BLaER1 treated with 17β-estradiol and CSF1 and Interleukin-3, amounts not matched to agents 10 nM and 100 nM (cell line): ENCODE measurements around the gene APOLD1.

Experiments used
- H3K27ac ChIP-seq, 11 experiments: shearing (Covaris generic); formaldehyde crosslinking; 2 replicates each; pipeline ENCODE4 v1.8.1; 2022
- H3K27me3 ChIP-seq, 11 experiments: shearing (Covaris generic); formaldehyde crosslinking; 2 replicates each; pipeline ENCODE4 v1.8.1; 2022
- H3K36me3 ChIP-seq, 11 experiments: shearing (Covaris generic); formaldehyde crosslinking; 2 replicates each; pipeline ENCODE4 v1.8.1; 2022
- H3K4me1 ChIP-seq, 10 experiments: shearing (Covaris generic); formaldehyde crosslinking; 2 replicates each; pipeline ENCODE4 v1.8.1; 2022
- H3K4me2 ChIP-seq, 11 experiments: shearing (Covaris generic); formaldehyde crosslinking; 2 replicates each; pipeline ENCODE4 v1.8.1; 2022
- H3K4me3 ChIP-seq, 10 experiments: shearing (Covaris generic); formaldehyde crosslinking; 2 replicates each; pipeline ENCODE4 v1.8.1; 2022
- H3K9ac ChIP-seq, 11 experiments: shearing (Covaris generic); formaldehyde crosslinking; 2 replicates each; pipeline ENCODE4 v1.8.1; 2022
- H3K9me3 ChIP-seq, 11 experiments: shearing (Covaris generic); formaldehyde crosslinking; replicated peaks in 1 of 11; 2 replicates each; pipeline ENCODE4 v1.8.1; 2022
- H4K20me1 ChIP-seq, 11 experiments: shearing (Covaris generic); formaldehyde crosslinking; 2 replicates each; pipeline ENCODE4 v1.8.1; 2022
- Cebpa-rat ChIP-seq, 11 experiments: shearing (Covaris generic); IDR thresholded peaks; 2 replicates each; pipeline ENCODE4 v1.8.1; 2022

The APOLD1 gene

DNA sequence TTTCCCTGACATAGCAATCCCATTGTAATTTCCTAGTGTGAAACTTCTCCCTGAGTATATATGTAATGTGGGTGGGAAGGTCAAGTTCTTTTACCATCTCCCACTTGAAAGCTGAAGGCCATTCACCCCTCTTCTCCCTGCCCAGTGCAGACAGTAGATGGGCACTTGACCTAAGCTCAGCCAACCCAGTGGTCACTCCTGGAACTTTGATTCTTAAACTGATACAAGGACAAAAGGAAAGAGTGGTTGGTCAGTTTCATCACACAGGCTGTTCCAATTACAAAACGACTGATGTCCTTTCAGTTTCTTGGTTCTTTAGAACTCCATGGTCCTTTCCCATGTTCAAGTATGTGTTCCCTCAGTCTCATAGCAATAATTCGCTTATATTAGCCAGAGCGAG lies 8.4 kb upstream of the APOLD1 start:
- TF ChIP-seq Cebpa-rat (IDR thresholded peaks at IDR 0.05): no peak
- Histone ChIP-seq H3K27ac (no peak overlapping the region), H3K36me3 (peaks cover 0 to 16% (median 0%) of the 10 kb centered on the region in 11 experiments; a peak in 5 of 22 replicates), H3K9me3 (peaks cover 7 to 18% (median 16%) of the 10 kb centered on the region in 11 experiments; a peak in 17 of 22 replicates), H3K4me2 (no peak overlapping the region), H3K27me3 (no peaks in the 10 kb centered on the region), H3K4me1 (peaks cover 0 to 8% (median 6%) of the 10 kb centered on the region in 10 experiments; a peak in 11 of 20 replicates), H3K9ac (no peak overlapping the region), H4K20me1 (no peaks in the 10 kb centered on the region), H3K4me3 (no peak overlapping the region)

DNA sequence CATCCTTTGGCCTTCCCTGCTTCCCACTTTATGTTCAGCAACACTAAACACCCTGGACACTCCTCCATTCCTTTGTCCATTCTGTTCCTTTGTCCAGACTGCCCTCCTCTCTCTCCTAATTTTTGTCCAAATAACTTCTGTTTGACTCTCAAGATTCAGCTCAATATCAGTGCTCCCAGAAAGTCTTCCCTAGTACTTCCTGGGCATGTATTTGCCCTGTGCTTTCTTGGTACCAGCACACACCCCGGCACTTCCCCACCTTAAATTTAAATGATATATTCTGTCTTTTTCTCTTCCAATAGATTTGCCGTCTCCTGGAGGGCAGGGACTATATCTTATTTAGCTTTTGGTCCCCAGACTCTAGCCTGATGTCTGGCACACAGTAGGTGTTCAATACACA lies 6.5 kb upstream of the APOLD1 start:
- no peak overlapping the region for H3K9ac ChIP-seq
- 0 out of 22 replicates have a peak, but pooled peaks cover 0 to 6% (median 0%) of the 10 kb centered on the region in 11 experiments for H3K36me3 ChIP-seq
- H3K27ac ChIP-seq: 0 out of 22 replicates have a peak overlapping the region, but pooled peaks of 1 of the 11 experiments have one; percentile 5
- 0 out of 22 replicates have a peak, but pooled peaks cover 0 to under 1% (median 0%) of the 10 kb centered on the region in 11 experiments for H3K9me3 ChIP-seq
- no peak overlapping the region for H3K4me2 ChIP-seq
- no peaks in the 10 kb centered on the region for H3K27me3 ChIP-seq
- H4K20me1 ChIP-seq: no peaks in the 10 kb centered on the region
- peaks cover 0 to 8% (median 6%) of the 10 kb centered on the region in 10 experiments; a peak in 14 of 20 replicates for H3K4me1 ChIP-seq
- no peak overlapping the region for H3K4me3 ChIP-seq
- no peak for TF ChIP-seq Cebpa-rat (IDR thresholded peaks at IDR 0.05)

- no peaks in the 10 kb centered on the region for H4K20me1 ChIP-seq
- H3K9me3 ChIP-seq: no peaks in the 10 kb centered on the region
- TF ChIP-seq Cebpa-rat (IDR thresholded peaks at IDR 0.05): no peak
- no peaks in the 10 kb centered on the region for H3K27me3 ChIP-seq
- 0 out of 22 replicates have a peak, but pooled peaks cover 0 to 6% (median 0%) of the 10 kb centered on the region in 11 experiments for H3K36me3 ChIP-seq
- no peak overlapping the region for H3K4me3 ChIP-seq
- peaks cover 0 to 11% (median 9%) of the 10 kb centered on the region in 10 experiments; a peak in 16 of 20 replicates for H3K4me1 ChIP-seq
- H3K27ac ChIP-seq: no peak overlapping the region
- H3K9ac ChIP-seq: no peak overlapping the region
- no peak overlapping the region for H3K4me2 ChIP-seq
Measured at GRCh38 chr12:12779529-12779928, 5.9 kb upstream of the APOLD1 start.

DNA sequence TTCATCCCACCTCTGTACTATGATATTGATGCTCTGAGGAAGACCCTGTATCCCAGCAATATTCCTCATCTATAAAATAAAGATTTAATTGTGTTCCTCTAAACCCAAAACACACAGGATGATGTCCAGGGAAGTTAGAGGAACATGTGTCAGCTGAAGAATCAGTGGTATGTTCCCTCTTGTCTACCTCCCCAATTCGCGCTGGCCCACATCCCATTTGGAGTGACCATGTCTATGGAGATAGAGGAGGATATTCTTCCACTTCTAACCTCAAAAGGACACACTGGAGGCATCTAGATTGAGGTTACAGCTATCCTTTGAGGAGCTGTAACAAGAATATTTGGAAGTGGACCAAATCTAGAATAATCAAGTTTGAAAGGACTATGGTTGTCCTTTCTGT lies 1.3 kb upstream of the APOLD1 start:
- no peaks in the 10 kb centered on the region; a peak in 1 of 22 replicates for H3K27me3 ChIP-seq
- no peaks in the 10 kb centered on the region for H3K36me3 ChIP-seq
- no peak overlapping the region for H3K4me3 ChIP-seq
- peak overlapping the region in 3 of 11 experiments; percentile 91 to 97 (median 95); a peak in 4 of 22 replicates for H3K4me2 ChIP-seq
- H3K27ac ChIP-seq: no peak overlapping the region
- no peak for TF ChIP-seq Cebpa-rat (IDR thresholded peaks at IDR 0.05)
- H3K4me1 ChIP-seq: peaks cover 28 to 51% (median 48%) of the 10 kb centered on the region in 10 experiments
- H3K9ac ChIP-seq: no peak overlapping the region
- H3K9me3 ChIP-seq: no peaks in the 10 kb centered on the region
- H4K20me1 ChIP-seq: no peaks in the 10 kb centered on the region

DNA sequence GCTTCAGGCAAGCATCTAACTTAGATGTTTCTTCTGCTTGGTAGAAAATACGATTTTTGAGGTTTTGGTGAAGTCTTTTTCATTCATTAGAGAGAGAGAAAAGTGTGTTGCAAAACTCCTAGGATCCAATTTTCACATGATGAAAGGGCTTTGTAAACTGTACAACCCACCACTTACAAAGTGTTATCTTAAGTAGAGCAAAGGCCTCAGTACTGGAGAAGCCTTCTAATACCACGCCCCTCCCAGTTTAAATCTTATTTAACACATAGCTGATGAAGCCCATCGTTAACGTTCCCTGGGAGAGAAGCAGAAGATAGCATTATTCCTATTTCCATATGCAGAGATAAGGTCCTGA lies 869 bp downstream of the APOLD1 start:
- Histone ChIP-seq H3K9ac (peak overlapping the region; percentile 69 to 86 (median 81)), H3K9me3 (no peaks in the 10 kb centered on the region), H4K20me1 (no peaks in the 10 kb centered on the region), H3K36me3 (no peaks in the 10 kb centered on the region), H3K27me3 (no peaks in the 10 kb centered on the region; a peak in 1 of 22 replicates), H3K4me3 (peak overlapping the region; percentile 55 to 77 (median 64)), H3K4me1 (peaks cover 28 to 54% (median 49%) of the 10 kb centered on the region in 10 experiments), H3K4me2 (peak overlapping the region; percentile 91 to 97 (median 95)), H3K27ac (peak overlapping the region in 10 of 11 experiments; percentile 56 to 87 (median 83); a peak in 17 of 22 replicates)
- TF ChIP-seq Cebpa-rat (IDR thresholded peaks at IDR 0.05): no peak

DNA sequence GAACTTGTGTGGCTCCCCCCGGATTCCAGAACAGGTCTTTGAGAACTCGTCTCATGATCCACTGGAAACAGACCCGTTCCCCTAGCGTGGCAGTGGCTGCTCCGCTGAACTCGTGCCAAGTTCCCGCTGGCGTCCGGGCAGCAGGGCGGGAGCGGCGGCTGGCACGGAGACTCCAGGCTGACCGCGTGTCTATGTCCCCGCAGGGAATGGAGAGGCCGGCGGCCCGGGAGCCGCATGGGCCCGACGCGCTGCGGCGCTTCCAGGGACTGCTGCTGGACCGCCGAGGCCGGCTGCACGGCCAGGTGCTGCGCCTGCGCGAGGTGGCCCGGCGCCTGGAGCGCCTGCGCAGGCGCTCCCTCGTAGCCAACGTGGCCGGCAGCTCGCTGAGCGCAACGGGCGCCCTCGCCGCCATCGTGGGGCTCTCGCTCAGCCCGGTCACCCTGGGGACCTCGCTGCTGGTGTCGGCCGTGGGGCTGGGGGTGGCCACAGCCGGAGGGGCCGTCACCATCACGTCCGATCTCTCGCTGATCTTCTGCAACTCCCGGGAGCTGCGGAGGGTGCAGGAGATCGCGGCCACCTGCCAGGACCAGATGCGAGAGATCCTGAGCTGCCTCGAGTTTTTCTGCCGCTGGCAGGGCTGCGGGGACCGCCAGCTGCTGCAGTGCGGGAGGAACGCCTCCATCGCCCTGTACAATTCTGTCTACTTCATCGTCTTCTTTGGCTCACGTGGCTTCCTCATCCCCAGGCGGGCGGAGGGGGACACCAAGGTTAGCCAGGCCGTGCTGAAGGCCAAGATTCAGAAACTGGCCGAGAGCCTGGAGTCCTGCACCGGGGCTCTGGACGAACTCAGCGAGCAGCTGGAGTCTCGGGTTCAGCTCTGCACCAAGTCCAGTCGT lies 1.5 kb downstream of the APOLD1 start:
- Histone ChIP-seq H3K36me3 (no peaks in the 10 kb centered on the region), H3K4me2 (peak overlapping the region; percentile 91 to 97 (median 95)), H4K20me1 (no peaks in the 10 kb centered on the region), H3K9ac (peak overlapping the region; percentile 69 to 86 (median 81)), H3K9me3 (no peaks in the 10 kb centered on the region), H3K4me3 (peak overlapping the region; percentile 55 to 77 (median 64)), H3K4me1 (peaks cover 28 to 54% (median 49%) of the 10 kb centered on the region in 10 experiments), H3K27ac (peak overlapping the region in 10 of 11 experiments; percentile 56 to 87 (median 83); a peak in 21 of 22 replicates), H3K27me3 (no peaks in the 10 kb centered on the region; a peak in 1 of 22 replicates)
- no peak for TF ChIP-seq Cebpa-rat (IDR thresholded peaks at IDR 0.05)

- no peak for TF ChIP-seq Cebpa-rat (IDR thresholded peaks at IDR 0.05)
- H3K4me2 ChIP-seq: peak overlapping the region; percentile 91 to 97 (median 95)
Measured at GRCh38 chr12:12788131-12788530, 2.7 kb downstream of the APOLD1 start.

GRCh38 chr12:12788675-12789368 lies 3.4 kb downstream of the APOLD1 start:
- Histone ChIP-seq H4K20me1 (no peaks in the 10 kb centered on the region), H3K36me3 (no peaks in the 10 kb centered on the region), H3K9ac (peak overlapping the region in 4 of 11 experiments; percentile 29 to 86 (median 82); a peak in 6 of 22 replicates), H3K4me3 (no peak overlapping the region), H3K4me1 (peaks cover 28 to 54% (median 49%) of the 10 kb centered on the region in 10 experiments), H3K27me3 (no peaks in the 10 kb centered on the region; a peak in 1 of 22 replicates), H3K9me3 (no peaks in the 10 kb centered on the region), H3K4me2 (peak overlapping the region in 10 of 11 experiments; percentile 91 to 97 (median 95); a peak in 19 of 22 replicates), H3K27ac (peak overlapping the region in 3 of 11 experiments; percentile 85 to 87 (median 86); a peak in 2 of 22 replicates)
- TF ChIP-seq Cebpa-rat (IDR thresholded peaks at IDR 0.05): no peak

More at GRCh38 chr12:12788131-12788530, 2.7 kb downstream of the APOLD1 start:
- no peaks in the 10 kb centered on the region for H3K36me3 ChIP-seq
- no peaks in the 10 kb centered on the region for H4K20me1 ChIP-seq
- H3K4me3 ChIP-seq: 0 out of 20 replicates have a peak overlapping the region, but pooled peaks of 2 of the 10 experiments have one; percentile 61 to 69
- H3K27ac ChIP-seq: peak overlapping the region in 6 of 11 experiments; percentile 4 to 87 (median 85); a peak in 6 of 22 replicates
- peaks cover 28 to 54% (median 49%) of the 10 kb centered on the region in 10 experiments for H3K4me1 ChIP-seq
- no peaks in the 10 kb centered on the region for H3K9me3 ChIP-seq
- H3K9ac ChIP-seq: peak overlapping the region in 8 of 11 experiments; percentile 77 to 86 (median 81); a peak in 12 of 22 replicates
- no peaks in the 10 kb centered on the region; a peak in 1 of 22 replicates for H3K27me3 ChIP-seq
